Measurements from ENCODE around the gene IKZF1. TPM values are rescaled to one million over a fixed set of nuclear protein-coding genes. Genes with fewer than 3 reads are reported as not detected.

The IKZF1 gene
- total RNA-seq, 1 donor from 2014 or later, result 537 TPM

GRCh38 chr7:50366311-50366710, 61.8 kb downstream of the IKZF1 start:
- intact Hi-C loops (cut with micrococcal nuclease), result no loop called here

- intact Hi-C loops (cut with micrococcal nuclease), result loop anchor here (1.0 kb wide), 1 partner anchor 15 kb away; no protein-coding TSS in a partner anchor
These were observed 62.6 kb downstream of the IKZF1 start for GRCh38 chr7:50367100-50367499.

GRCh38 chr7:50367570-50367969, 63.1 kb downstream of the IKZF1 start:
- intact Hi-C loops (cut with micrococcal nuclease), result loop anchor here (1.0 kb wide), 1 partner anchor 15 kb away; no protein-coding TSS in a partner anchor

GRCh38 chr7:50368366-50368765, 63.9 kb downstream of the IKZF1 start:
- intact Hi-C loops (cut with micrococcal nuclease), result loop anchor here (2.0 kb wide), 2 partner anchors 52 to 102 kb away; no protein-coding TSS in a partner anchor

- intact Hi-C loops (cut with micrococcal nuclease), result loop anchor here (1.0 to 2.0 kb wide), 10 partner anchors 9 to 277 kb away; no protein-coding TSS in a partner anchor
These were observed 64.9 kb downstream of the IKZF1 start for GRCh38 chr7:50369143-50370026.

- intact Hi-C loops (cut with micrococcal nuclease), result no loop called here
These were observed 66.4 kb downstream of the IKZF1 start for GRCh38 chr7:50370884-50371283.

GRCh38 chr7:50371551-50372021, 67.1 kb downstream of the IKZF1 start:
- intact Hi-C loops (cut with micrococcal nuclease), result no loop called here

- intact Hi-C loops (cut with micrococcal nuclease), result no loop called here
These were observed 68.4 kb downstream of the IKZF1 start for GRCh38 chr7:50372923-50373322.

GRCh38 chr7:50376056-50376820, 71.7 kb downstream of the IKZF1 start:
- intact Hi-C loops (cut with micrococcal nuclease), result no loop called here

- intact Hi-C loops (cut with micrococcal nuclease), result no loop called here
These were observed 72.8 kb downstream of the IKZF1 start for GRCh38 chr7:50377356-50377755.

GRCh38 chr7:50379082-50379481, 74.6 kb downstream of the IKZF1 start:
- intact Hi-C loops (cut with micrococcal nuclease), result no loop called here

- intact Hi-C loops (cut with micrococcal nuclease), result no loop called here
These were observed 75.0 kb downstream of the IKZF1 start for GRCh38 chr7:50379539-50379938.

- intact Hi-C loops (cut with micrococcal nuclease), result no loop called here
These were observed 77.9 kb downstream of the IKZF1 start for GRCh38 chr7:50382455-50382854.

GRCh38 chr7:50387351-50387750, 82.8 kb downstream of the IKZF1 start:
- intact Hi-C loops (cut with micrococcal nuclease), result no loop called here

GRCh38 chr7:50389961-50390360, 85.4 kb downstream of the IKZF1 start:
- intact Hi-C loops (cut with micrococcal nuclease), result loop anchor here (1.0 kb wide), 1 partner anchor 9 kb away; no protein-coding TSS in a partner anchor

- intact Hi-C loops (cut with micrococcal nuclease), result no loop called here
These were observed 86.9 kb downstream of the IKZF1 start for GRCh38 chr7:50391386-50391785.

- intact Hi-C loops (cut with micrococcal nuclease), result loop anchor here (1.0 kb wide), 1 partner anchor 245 kb away; no protein-coding TSS in a partner anchor
These were observed 88.6 kb downstream of the IKZF1 start for GRCh38 chr7:50393076-50393475.

- intact Hi-C loops (cut with micrococcal nuclease), result loop anchor here (1.0 kb wide), 1 partner anchor 245 kb away; no protein-coding TSS in a partner anchor
These were observed 89.2 kb downstream of the IKZF1 start for GRCh38 chr7:50393547-50394252.

- intact Hi-C loops (cut with micrococcal nuclease), result no loop called here
These were observed 89.8 kb downstream of the IKZF1 start for GRCh38 chr7:50394315-50394714.

- intact Hi-C loops (cut with micrococcal nuclease), result loop anchor here (1.0 to 5.0 kb wide), 8 partner anchors 21 to 435 kb away; no protein-coding TSS in a partner anchor
These were observed 92.3 kb downstream of the IKZF1 start for GRCh38 chr7:50396856-50397255.

All from T-helper 1 cell treated with Interleukin-12 subunit alpha and Interleukin-12 subunit beta and Interleukin-4 antibody, amounts not matched to agents 30 ng/mL and 1 ng/mL, for 36 hours (primary cell).